ENCODE data around the gene TNXB. TPM values are rescaled to one million over a fixed set of nuclear protein-coding genes. Genes with fewer than 3 reads are reported as not detected.

Gene TNXB
- total and polyA plus RNA-seq, 9 of the 15 experiments (the other 6 are each of a cell fraction or from before 2014, with no cell fraction given): 0.14 to 28.1 (median 12.4) TPM

DNA sequence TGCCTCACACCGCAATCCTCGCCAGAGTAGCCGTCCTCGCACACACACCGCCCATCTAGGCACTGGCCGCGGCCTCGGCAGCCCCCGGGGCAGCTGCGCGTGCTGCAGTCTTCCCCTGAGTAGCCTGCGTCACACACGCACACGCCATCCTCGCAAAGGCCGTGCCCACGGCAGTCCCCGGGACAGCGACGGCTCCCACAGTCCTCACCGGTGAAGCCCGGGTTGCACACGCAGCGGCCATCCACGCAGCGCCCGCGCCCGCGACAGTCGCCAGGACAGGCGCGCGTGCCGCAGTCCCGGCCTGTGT, 13.1 kb downstream of the TNXB start (continued):
- TF ChIP-seq, protein P1, sequence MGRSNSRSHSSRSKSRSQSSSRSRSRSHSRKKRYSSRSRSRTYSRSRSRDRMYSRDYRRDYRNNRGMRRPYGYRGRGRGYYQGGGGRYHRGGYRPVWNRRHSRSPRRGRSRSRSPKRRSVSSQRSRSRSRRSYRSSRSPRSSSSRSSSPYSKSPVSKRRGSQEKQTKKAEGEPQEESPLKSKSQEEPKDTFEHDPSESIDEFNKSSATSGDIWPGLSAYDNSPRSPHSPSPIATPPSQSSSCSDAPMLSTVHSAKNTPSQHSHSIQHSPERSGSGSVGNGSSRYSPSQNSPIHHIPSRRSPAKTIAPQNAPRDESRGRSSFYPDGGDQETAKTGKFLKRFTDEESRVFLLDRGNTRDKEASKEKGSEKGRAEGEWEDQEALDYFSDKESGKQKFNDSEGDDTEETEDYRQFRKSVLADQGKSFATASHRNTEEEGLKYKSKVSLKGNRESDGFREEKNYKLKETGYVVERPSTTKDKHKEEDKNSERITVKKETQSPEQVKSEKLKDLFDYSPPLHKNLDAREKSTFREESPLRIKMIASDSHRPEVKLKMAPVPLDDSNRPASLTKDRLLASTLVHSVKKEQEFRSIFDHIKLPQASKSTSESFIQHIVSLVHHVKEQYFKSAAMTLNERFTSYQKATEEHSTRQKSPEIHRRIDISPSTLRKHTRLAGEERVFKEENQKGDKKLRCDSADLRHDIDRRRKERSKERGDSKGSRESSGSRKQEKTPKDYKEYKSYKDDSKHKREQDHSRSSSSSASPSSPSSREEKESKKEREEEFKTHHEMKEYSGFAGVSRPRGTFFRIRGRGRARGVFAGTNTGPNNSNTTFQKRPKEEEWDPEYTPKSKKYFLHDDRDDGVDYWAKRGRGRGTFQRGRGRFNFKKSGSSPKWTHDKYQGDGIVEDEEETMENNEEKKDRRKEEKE (IDR thresholded peaks at IDR 0.05; ENCODE audit: borderline replicate concordance in 1 of 2, control insufficient read depth in 1 of 2, low read depth in 2 of 2, low read length in 1 of 2): no peak
- no peak for TF ChIP-seq KLF1 (tag; IDR thresholded peaks at IDR 0.05)
- TF ChIP-seq RFX5 (IDR thresholded peaks at IDR 0.05; ENCODE audit: low read depth, low read length): no peak
- no peak for TF ChIP-seq RBM22 (IDR thresholded peaks at IDR 0.05; ENCODE audit: low read depth, low read length, poor library complexity, severe bottlenecking)
- no peak for TF ChIP-seq ZBTB1 (CRISPR knock-in tag; IDR thresholded peaks at IDR 0.05; ENCODE audit: borderline replicate concordance, low read depth)
- TF ChIP-seq, protein P2, sequence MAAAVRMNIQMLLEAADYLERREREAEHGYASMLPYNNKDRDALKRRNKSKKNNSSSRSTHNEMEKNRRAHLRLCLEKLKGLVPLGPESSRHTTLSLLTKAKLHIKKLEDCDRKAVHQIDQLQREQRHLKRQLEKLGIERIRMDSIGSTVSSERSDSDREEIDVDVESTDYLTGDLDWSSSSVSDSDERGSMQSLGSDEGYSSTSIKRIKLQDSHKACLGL (CRISPR knock-in tag; IDR thresholded peaks at IDR 0.05; ENCODE audit: borderline replicate concordance, poor library complexity, severe bottlenecking): no peak
- TF ChIP-seq NFE2L1 (tag; IDR thresholded peaks at IDR 0.05; ENCODE audit: borderline replicate concordance, low read depth): no peak

Data from K562 (cell line).